Right lobe of liver (tissue), 4 donors: ENCODE results near the gene CLEC4M.

ENCODE experiments used
- POLR2A ChIP-seq: fragments of 450-650 bp; IDR thresholded peaks from one replicate; pipeline ENCODE4 v1.6.1; 2017; ENCODE audit warnings: antibody characterized with exemption, mild to moderate bottlenecking
- TF ChIP-seq, protein P1 (sequence below), 4 donors: fragments of 200-600 bp in 3 of 4; fragments of 450-650 bp in 1 of 4; IDR thresholded peaks; one replicate each; pipeline versions ENCODE4 v1.5.1 to v1.8.0; 2016 to 2022; ENCODE audit warnings: antibody characterized with exemption in 4 of 4, mild to moderate bottlenecking in 2 of 4
- donor health status: DM: no; HTN: no; CAD: no.
- donor health status: DM: no; HTN: no; CAD: no.
- donor health status: DM: no; HTN: yes; CAD: no.

DNA sequence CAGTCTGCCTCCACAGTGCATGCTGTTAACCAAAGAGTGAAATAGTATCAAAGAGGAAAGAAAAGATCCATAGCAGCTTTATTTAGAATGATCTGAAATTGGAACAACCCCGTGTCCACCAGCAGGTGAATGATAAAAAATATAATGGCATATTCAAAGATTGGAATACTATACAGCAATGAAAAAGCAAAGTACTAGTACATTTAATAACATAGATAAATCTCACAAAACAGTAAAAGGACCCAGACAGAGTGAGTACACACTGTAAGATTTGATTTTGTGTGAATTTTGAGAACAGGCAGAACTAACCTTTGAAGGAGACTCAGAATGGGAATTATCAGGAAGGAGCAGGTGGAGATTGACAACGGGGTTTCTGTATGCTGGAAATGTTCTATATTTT, 14.9 kb upstream of the CLEC4M start:
- TF ChIP-seq, protein P1, sequence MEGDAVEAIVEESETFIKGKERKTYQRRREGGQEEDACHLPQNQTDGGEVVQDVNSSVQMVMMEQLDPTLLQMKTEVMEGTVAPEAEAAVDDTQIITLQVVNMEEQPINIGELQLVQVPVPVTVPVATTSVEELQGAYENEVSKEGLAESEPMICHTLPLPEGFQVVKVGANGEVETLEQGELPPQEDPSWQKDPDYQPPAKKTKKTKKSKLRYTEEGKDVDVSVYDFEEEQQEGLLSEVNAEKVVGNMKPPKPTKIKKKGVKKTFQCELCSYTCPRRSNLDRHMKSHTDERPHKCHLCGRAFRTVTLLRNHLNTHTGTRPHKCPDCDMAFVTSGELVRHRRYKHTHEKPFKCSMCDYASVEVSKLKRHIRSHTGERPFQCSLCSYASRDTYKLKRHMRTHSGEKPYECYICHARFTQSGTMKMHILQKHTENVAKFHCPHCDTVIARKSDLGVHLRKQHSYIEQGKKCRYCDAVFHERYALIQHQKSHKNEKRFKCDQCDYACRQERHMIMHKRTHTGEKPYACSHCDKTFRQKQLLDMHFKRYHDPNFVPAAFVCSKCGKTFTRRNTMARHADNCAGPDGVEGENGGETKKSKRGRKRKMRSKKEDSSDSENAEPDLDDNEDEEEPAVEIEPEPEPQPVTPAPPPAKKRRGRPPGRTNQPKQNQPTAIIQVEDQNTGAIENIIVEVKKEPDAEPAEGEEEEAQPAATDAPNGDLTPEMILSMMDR (IDR thresholded peaks at IDR 0.05): no peak
- no peak for TF ChIP-seq POLR2A
